EL (cell line): ENCODE measurements around the gene IGF2.

Experiments used
- DNase-seq: peaks from one replicate; pipeline ENCODE4 v3.0.0-alpha.2; 2016

The IGF2 gene

GRCh38 chr11:2169626-2170570, 30.7 kb upstream of the IGF2 start:
- DNase-seq = no peak

- no peak for DNase-seq
Observed at GRCh38 chr11:2169005-2169378, 29.8 kb upstream of the IGF2 start.

- DNase-seq = no peak
Observed at GRCh38 chr11:2168286-2169004, 29.3 kb upstream of the IGF2 start.

- no peak for DNase-seq
Observed at GRCh38 chr11:2167141-2168045, 28.2 kb upstream of the IGF2 start.

- DNase-seq = peak; percentile 25
Observed at GRCh38 chr11:2166091-2166851, 27.1 kb upstream of the IGF2 start.

GRCh38 chr11:2165571-2165970, 26.4 kb upstream of the IGF2 start:
- DNase-seq = no peak

GRCh38 chr11:2164861-2165555, 25.8 kb upstream of the IGF2 start:
- DNase-seq = no peak

GRCh38 chr11:2164081-2164480, 24.9 kb upstream of the IGF2 start:
- DNase-seq = no peak

- DNase-seq = no peak
Observed at GRCh38 chr11:2163428-2163978, 24.3 kb upstream of the IGF2 start.

- no peak for DNase-seq
Observed at GRCh38 chr11:2160736-2161259, 21.6 kb upstream of the IGF2 start, which contains the start of gene INS. INS (minus strand) TSS chr11:2161209; CDS start chr11:2160971, 238 bp downstream.

GRCh38 chr11:2159536-2160413, 20.6 kb upstream of the IGF2 start:
- DNase-seq = no peak

- no peak for DNase-seq
Observed at GRCh38 chr11:2158966-2159365, 19.8 kb upstream of the IGF2 start.

- DNase-seq = no peak
Observed at GRCh38 chr11:2158296-2158737, 19.1 kb upstream of the IGF2 start.

- DNase-seq = no peak
Observed at GRCh38 chr11:2157294-2158040, 18.3 kb upstream of the IGF2 start.

GRCh38 chr11:2156416-2157182, 17.4 kb upstream of the IGF2 start:
- DNase-seq = peak; percentile 63

- no peak for DNase-seq
Observed at GRCh38 chr11:2155511-2155910, 16.3 kb upstream of the IGF2 start.

GRCh38 chr11:2154889-2155288, 15.7 kb upstream of the IGF2 start:
- DNase-seq = no peak

- no peak for DNase-seq
Observed at GRCh38 chr11:2154195-2154585, 15.0 kb upstream of the IGF2 start.
